HG03521 (cell line): ENCODE results near the gene LTBP4.

Experiments used
- ATAC-seq: cut with Tn5 transposase; IDR thresholded peaks from one replicate; pipeline ENCODE4 v1.9.1; 2021; ENCODE audit warnings: mild to moderate bottlenecking, moderate library complexity; ENCODE audit not compliant: unreplicated experiment

The LTBP4 gene

DNA sequence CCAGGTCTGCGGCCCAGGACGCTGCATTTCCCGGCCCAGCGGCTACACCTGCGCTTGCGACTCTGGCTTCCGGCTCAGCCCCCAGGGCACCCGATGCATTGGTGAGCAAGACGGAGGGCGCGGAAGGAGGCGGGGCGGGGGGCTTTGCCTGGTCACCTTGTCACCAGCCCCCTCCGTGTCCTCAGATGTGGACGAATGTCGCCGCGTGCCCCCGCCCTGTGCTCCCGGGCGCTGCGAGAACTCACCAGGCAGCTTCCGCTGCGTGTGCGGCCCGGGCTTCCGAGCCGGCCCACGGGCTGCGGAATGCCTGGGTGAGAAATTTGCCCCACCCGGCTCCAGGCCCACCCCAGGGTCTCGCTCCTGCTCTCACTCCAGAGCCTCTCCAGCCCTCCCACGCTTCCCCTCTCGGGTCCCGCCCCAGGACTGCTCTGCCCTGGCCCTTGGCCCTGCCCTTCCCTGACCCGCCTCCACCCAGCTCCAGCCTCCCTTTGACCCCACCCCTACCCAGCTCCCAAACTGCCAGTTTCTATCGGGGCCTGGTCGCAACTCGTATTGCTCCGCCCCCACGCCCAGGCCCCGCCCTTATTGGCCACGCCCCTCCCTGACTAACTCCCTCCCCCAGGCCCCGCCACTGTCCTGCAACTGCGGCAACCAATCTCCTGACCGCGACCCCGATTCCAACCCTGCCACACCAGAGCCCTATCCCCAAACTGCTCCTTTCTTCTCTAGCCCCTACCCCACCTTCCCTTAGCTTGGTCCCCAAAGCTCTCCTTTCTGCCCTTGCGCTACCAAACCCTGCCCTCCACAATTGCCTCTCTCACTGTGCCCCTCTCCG, 8.6 kb downstream of the LTBP4 start:
- peak; percentile 40 for ATAC-seq

GRCh38 chr19:40610396-40611064, 9.4 kb downstream of the LTBP4 start:
- ATAC-seq = no peak

DNA sequence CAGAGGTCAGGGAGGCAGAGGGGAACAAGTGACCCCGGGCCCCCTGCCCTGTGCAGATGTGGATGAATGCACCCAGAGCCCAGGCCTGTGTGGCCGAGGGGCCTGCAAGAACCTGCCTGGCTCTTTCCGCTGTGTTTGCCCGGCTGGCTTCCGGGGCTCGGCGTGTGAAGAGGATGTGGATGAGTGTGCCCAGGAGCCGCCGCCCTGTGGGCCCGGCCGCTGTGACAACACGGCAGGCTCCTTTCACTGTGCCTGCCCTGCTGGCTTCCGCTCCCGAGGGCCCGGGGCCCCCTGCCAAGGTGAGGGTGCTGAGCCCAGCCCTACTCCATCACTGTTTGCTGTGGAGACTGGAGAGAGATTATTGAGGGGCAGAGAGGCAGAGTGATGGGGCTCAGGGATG, 9.9 kb downstream of the LTBP4 start:
- no peak for ATAC-seq

- no peak for ATAC-seq
Observed at GRCh38 chr19:40611900-40612698, 10.9 kb downstream of the LTBP4 start.

DNA sequence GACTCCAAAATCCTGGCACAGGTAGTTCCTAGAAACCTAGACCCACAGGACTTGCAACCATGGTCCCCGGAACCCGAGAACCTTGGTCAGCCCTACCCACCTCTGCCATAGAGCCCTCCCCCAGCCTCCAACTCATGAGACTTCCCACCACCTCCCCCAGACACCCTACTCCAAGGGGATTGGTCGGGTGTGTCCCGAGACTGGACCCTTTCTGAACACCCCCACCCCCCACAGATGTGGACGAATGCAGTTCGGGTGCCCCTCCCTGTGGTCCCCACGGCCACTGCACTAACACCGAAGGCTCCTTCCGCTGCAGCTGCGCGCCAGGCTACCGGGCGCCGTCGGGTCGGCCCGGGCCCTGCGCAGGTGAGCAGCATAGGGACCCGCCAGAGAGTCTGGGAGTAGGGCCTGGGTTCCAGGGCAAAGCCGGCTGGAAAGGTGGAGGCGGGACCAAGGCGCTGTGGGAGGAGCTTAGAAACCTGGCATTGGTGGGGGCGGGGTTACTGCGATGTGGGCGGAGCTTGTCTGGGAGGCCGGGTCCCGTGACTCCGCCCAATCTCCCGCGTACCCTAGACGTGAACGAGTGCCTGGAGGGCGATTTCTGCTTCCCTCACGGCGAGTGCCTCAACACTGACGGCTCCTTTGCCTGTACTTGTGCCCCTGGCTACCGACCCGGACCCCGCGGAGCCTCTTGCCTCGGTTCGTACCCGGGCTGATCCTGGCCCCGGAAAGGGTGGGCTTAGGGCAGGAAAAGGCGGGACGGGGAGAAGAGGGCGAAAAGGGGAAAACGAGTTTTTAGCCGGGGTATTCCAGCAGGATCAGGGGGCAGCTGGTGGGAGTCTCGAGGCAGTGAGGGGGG, 11.9 kb downstream of the LTBP4 start:
- no peak for ATAC-seq

GRCh38 chr19:40613690-40614621, 12.8 kb downstream of the LTBP4 start:
- peak; percentile 39 for ATAC-seq

DNA sequence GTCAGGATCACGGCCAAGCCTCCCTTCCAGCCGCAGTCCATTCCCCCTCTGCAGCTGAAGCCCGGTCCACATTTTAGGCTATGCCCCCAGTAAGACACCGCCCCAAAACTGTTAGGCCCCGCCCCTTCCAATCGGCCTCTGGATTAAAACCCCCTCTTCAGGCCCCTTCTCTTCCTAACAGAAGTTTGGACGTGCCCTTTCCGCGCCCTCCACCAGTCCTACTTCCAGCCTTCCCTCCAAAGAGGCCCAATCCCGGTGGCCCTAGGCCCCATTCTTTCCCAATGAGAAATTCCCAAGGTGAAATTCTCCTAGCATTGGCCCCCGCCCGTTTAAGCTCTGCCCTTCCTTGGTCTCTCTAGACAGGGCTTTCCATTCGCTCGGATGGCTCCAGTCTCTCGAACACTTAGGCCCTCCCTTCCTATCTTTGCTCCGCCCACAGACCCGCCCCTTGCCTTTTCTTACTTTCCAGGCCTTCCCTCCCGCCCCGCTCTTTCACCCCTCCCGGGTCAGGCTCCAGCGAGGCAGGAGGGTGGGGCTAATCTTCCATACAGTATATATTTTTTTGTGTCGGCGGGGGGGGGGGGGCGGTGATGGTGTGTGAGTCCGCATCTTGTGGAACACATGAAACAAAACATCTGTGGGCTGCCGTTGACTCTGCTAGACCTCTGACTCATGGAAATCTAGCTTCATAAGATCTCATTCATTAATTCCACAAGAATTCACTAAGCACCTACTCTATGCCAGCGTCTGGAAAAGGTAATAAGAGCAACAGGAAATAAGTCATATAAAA, 13.6 kb downstream of the LTBP4 start:
- no peak for ATAC-seq

DNA sequence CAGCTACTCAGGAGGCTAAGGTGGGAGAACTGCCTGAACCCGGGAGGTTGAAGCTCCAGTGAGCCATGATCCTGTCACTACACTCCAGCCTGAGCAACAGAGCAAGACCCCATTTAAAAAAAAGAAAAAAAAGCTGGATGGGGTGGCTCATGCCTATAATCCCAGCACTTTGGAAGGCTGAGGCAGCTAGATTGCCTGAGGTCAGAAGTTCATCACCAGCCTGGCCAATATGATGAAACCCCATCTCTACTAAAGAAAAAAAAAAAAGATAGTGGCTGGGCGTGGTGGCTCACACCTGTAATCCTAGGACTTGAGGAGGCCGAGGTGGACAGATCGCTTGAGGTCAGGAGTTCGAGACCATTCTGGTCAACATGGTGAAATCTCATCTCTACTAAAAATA, 15.0 kb downstream of the LTBP4 start:
- no peak for ATAC-seq

DNA sequence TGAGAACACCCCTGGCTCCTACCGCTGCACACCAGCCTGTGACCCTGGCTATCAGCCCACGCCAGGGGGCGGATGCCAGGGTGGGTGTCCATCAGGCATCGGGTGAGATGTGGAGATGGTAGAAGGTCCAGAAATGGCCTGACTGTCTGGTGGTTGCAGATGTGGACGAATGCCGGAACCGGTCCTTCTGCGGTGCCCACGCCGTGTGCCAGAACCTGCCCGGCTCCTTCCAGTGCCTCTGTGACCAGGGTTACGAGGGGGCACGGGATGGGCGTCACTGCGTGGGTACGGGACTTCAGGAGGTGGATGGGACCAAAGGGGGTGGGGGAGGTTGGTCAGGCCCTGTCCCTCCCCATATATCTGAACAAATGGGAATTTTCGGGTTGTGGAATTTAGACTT, 15.8 kb downstream of the LTBP4 start:
- no peak for ATAC-seq

DNA sequence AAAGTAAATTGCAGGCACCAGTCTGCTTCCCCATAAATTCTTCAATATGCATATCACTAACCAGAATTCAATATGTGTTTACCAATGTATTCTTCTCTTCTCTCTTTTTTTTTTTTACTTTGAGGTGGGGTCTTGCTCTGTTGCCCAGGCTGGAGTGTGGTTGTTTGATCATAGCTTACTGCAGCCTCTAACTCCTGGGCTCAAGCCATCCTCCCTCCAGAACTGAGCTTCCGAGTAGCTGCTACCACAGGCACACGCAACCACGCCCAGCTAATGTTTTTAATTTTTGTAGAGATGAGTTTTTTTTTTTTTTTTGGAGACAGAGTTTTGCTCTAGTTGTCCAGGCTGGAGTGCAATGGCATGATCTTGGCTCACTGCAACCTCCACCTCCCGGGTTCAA, 16.8 kb downstream of the LTBP4 start:
- ATAC-seq = no peak

- no peak for ATAC-seq
Observed at GRCh38 chr19:40619333-40620160, 18.4 kb downstream of the LTBP4 start.

DNA sequence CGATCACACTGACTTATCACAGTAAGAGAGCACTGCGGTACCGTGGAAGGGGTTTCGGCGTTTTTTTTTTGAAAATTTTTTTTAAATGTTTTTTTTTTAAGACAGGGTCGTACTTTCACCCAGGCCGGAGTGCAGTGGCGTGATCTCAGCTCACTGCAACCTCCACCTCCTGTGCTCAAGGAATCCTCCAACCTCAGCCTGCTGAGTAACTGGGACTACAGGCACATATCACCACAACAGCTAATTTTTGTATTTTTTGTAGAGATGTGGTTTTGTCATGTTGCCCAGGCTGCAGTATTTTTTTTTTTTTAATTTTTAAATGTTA, 19.0 kb downstream of the LTBP4 start:
- ATAC-seq = no peak

GRCh38 chr19:40621283-40621682, 20.1 kb downstream of the LTBP4 start:
- no peak for ATAC-seq

DNA sequence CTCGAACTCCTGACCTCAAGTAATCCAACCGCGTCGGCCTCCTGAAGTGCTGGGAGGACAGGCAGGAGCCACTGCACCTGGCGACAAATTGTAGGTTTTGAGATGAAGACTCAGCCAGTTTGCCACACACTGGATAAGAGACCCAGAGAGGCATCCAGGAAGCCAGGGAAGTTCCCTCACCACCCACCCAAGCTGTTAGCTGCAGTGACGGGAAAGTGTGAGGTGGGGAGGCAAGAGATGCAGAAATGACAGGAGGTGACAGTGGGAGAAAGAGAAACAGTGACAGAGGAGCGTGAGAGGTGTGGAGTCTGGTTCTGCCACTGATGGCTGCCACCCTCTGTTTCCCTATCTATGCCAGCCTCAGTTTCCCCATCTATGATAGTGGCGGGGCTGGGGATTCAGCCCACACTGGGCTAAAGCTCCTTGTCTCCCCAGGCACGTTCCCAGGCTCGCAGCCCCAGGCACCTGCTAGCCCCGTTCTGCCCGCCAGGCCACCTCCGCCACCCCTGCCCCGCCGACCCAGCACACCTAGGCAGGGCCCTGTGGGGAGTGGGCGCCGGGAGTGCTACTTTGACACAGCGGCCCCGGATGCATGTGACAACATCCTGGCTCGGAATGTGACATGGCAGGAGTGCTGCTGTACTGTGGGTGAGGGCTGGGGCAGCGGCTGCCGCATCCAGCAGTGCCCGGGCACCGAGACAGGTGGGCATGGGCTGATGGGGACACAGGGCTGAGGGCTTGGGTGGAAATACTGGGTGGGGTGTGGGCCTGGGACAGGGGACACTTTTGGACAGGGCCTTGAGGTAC, 21.0 kb downstream of the LTBP4 start:
- no peak for ATAC-seq

GRCh38 chr19:40622773-40623075, 21.6 kb downstream of the LTBP4 start:
- ATAC-seq = no peak

DNA sequence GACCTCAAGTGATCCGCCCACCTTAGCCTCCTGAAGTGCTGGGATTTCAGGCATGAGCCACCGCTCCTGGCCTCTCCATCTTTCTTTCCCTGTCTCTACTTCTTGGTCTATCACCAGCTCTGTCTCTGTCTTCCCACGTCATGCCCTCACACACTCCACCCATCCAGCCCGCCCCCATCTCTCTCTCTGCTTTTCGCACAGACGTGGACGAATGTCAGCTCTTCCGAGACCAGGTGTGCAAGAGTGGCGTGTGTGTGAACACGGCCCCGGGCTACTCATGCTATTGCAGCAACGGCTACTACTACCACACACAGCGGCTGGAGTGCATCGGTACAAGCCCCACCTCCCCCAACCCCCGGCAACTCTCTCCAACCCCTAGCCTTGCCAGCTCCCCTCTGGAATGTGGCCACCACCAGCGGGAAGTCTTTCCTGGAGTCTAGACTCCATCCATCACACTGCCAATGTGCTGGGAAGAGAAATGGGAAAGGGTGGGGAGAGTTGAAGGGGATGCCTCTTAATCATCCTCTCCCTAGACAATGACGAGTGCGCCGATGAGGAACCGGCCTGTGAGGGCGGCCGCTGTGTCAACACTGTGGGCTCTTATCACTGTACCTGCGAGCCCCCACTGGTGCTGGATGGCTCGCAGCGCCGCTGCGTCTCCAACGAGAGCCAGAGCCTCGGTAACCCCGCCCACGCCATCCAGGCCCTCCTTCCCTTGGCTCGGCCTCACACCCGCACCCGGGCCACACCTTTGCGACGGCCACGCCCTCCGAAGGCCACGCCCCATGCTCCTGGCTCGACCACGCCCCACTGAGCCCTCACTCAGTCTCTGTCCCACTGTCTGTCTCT, 22.5 kb downstream of the LTBP4 start:
- ATAC-seq = no peak
